HL-60 (cell line): ENCODE measurements around the gene ZPBP2.
"Not testable (repeated sequence)": the region's sequence is repeated elsewhere in the genome, so short reads cannot be mapped to it uniquely, and the experiment has no call there.

Experiments
- GABPA ChIP-seq: IDR thresholded peaks from 2 replicates; pipeline ENCODE4 v1.6.1; 2012; ENCODE audit warnings: low read depth
- POLR2AphosphoS5 ChIP-seq: IDR thresholded peaks from 2 replicates; pipeline ENCODE4 v1.6.1; 2012; ENCODE audit warnings: low read depth
- SPI1 ChIP-seq: IDR thresholded peaks from 2 replicates; pipeline ENCODE4 v1.6.1; 2012; ENCODE audit warnings: low read depth, mild to moderate bottlenecking, borderline replicate concordance
- TF ChIP-seq, protein P1 (sequence below): IDR thresholded peaks from one replicate; pipeline ENCODE4 v1.5.1; 2011; ENCODE audit warnings: low read length, control low read depth, inconsistent platforms; ENCODE audit not compliant: insufficient read depth
- TF ChIP-seq, protein P2 (sequence below): IDR thresholded peaks from 2 replicates; pipeline ENCODE4 v1.6.1; 2012; ENCODE audit warnings: low read depth; ENCODE audit not compliant: insufficient replicate concordance

DNA sequence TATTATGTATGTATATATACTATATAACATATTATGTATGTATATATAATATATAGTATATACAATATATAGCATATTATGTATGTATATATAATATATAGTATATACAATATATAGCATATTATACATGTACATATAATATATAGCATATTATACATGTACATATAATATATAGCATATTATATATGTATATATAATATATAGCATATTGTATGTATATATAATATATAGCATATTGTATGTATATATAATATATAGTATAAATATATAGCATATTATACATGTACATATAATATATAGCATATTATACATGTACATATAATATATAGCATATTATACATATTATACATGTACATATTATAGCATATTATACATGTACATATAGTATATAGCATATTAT, 17.8 kb upstream of the ZPBP2 start:
- TF ChIP-seq, protein P1, sequence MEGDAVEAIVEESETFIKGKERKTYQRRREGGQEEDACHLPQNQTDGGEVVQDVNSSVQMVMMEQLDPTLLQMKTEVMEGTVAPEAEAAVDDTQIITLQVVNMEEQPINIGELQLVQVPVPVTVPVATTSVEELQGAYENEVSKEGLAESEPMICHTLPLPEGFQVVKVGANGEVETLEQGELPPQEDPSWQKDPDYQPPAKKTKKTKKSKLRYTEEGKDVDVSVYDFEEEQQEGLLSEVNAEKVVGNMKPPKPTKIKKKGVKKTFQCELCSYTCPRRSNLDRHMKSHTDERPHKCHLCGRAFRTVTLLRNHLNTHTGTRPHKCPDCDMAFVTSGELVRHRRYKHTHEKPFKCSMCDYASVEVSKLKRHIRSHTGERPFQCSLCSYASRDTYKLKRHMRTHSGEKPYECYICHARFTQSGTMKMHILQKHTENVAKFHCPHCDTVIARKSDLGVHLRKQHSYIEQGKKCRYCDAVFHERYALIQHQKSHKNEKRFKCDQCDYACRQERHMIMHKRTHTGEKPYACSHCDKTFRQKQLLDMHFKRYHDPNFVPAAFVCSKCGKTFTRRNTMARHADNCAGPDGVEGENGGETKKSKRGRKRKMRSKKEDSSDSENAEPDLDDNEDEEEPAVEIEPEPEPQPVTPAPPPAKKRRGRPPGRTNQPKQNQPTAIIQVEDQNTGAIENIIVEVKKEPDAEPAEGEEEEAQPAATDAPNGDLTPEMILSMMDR, result not testable (repeated sequence)
- not testable (repeated sequence) for TF ChIP-seq SPI1, POLR2AphosphoS5, GABPA
- TF ChIP-seq, protein P2, sequence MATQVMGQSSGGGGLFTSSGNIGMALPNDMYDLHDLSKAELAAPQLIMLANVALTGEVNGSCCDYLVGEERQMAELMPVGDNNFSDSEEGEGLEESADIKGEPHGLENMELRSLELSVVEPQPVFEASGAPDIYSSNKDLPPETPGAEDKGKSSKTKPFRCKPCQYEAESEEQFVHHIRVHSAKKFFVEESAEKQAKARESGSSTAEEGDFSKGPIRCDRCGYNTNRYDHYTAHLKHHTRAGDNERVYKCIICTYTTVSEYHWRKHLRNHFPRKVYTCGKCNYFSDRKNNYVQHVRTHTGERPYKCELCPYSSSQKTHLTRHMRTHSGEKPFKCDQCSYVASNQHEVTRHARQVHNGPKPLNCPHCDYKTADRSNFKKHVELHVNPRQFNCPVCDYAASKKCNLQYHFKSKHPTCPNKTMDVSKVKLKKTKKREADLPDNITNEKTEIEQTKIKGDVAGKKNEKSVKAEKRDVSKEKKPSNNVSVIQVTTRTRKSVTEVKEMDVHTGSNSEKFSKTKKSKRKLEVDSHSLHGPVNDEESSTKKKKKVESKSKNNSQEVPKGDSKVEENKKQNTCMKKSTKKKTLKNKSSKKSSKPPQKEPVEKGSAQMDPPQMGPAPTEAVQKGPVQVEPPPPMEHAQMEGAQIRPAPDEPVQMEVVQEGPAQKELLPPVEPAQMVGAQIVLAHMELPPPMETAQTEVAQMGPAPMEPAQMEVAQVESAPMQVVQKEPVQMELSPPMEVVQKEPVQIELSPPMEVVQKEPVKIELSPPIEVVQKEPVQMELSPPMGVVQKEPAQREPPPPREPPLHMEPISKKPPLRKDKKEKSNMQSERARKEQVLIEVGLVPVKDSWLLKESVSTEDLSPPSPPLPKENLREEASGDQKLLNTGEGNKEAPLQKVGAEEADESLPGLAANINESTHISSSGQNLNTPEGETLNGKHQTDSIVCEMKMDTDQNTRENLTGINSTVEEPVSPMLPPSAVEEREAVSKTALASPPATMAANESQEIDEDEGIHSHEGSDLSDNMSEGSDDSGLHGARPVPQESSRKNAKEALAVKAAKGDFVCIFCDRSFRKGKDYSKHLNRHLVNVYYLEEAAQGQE, result not testable (repeated sequence)
